ENCODE measurements around the gene ANKAR.

Gene ANKAR, protein sequence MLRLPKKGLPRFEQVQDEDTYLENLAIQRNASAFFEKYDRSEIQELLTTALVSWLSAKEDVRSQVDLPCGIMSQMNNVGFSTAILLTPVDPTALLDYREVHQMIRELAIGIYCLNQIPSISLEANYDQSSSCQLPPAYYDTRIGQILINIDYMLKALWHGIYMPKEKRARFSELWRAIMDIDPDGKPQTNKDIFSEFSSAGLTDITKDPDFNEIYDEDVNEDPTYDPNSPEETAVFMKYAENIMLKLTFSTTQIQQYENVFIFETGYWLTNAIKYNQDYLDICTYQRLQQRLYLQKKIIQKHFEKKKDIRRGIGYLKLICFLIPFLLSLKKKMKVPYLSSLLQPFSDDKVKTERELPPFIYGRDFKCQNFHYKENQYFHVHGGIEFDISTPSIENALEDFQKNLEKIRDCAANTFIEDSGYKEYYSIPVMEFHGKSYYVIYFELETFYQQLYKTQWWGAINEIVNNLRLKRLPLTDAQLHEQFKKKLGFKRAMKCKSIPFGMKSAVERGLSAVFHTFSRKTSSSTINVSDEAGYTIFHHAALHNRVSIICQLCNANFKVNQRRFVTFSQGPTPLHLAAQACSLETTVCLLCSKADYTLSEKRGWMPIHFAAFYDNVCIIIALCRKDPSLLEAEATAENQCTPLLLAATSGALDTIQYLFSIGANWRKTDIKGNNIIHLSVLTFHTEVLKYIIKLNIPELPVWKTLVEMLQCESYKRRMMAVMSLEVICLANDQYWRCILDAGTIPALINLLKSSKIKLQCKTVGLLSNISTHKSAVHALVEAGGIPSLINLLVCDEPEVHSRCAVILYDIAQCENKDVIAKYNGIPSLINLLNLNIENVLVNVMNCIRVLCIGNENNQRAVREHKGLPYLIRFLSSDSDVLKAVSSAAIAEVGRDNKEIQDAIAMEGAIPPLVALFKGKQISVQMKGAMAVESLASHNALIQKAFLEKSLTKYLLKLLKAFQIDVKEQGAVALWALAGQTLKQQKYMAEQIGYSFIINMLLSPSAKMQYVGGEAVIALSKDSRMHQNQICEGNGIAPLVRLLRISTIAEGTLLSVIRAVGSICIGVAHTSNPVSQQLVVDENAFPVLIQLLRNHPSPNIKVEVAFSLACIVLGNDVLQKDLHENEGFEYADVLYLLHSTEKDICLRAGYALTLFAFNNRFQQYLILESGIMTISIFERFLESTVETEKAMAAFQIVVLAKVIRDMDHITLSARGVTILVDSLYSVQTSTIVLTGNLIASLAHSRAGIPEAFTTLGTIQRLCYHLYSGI (N-terminal part only)

DNA sequence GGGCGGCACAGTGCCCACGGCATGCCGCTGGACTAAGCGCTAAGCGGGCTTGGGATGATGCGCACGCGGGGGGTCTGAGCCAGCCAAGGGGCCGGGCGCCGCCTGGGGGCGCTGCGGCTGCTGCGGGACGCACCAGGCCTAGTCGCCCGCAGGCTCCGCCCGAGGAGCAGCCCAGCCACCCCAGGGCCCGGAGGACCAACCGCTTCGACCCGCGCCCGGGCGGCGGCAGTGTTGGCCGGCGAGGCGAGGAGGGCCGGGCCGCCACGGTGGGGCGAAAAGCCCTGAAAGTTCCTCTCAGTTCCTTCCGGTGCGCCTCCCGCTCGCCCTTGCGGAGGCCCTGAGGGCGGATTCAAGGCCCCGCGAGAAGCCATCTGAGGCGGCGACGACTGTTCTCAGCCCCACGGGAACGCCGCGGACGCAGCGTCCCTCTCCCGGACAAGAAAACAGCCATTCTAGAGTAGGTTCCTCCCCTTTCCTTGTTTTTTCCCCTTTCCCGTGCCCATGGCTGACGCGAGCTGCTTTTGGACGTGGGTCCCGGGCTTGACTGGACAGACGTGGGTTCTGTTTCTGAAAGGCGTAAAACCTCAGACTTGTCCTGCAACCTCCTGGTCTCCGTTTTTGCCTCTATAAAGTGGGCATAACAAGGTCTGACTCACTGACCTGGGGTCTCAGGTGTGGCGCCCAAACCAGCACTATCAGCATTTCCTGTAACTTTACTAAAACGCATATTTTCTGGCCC is at the start of gene ANKAR:
TSS of gene ANKAR (plus strand) at position 297 of the 739 bp plus-strand sequence. CDS start 1,821 bp downstream, outside the sequence.
- Histone ChIP-seq H4K20me1 (ENCODE audit: insufficient read depth, low read length, poor library complexity, severe bottlenecking) (no peaks in the 10 kb centered on the region), H3K9ac (ENCODE audit: low read depth, low read length, poor library complexity, severe bottlenecking) (no peak within 1 kb of the TSS), H3K4me2 (ENCODE audit: low read depth, low read length, poor library complexity, severe bottlenecking) (no peak within 1 kb of the TSS), H3K27me3 (ENCODE audit: insufficient read depth, low read length, poor library complexity, severe bottlenecking) (no peaks in the 10 kb centered on the region), H3K9me2 (replicated peaks; ENCODE audit: low read depth, low read length) (no peaks in the 10 kb centered on the region), H3K36me3 (ENCODE audit: insufficient read depth, low read length) (peaks cover 18% of the 10 kb centered on the region), H3K9me3 (ENCODE audit: insufficient read depth, low read depth, low read length) (no peaks in the 10 kb centered on the region), H2AFZ (ENCODE audit: low read length) (no peak within 1 kb of the TSS), H3K4me1 (ENCODE audit: insufficient read depth, low read length, poor library complexity, severe bottlenecking) (no peaks in the 10 kb centered on the region), H3K4me3 (ENCODE audit: low read length, poor library complexity, severe bottlenecking) (no peak within 1 kb of the TSS), H3F3A (ENCODE audit: low read depth) (no peaks in the 10 kb centered on the region), H3K79me2 (ENCODE audit: insufficient read depth, low read length) (no peaks in the 10 kb centered on the region)
- TF ChIP-seq, protein P1, sequence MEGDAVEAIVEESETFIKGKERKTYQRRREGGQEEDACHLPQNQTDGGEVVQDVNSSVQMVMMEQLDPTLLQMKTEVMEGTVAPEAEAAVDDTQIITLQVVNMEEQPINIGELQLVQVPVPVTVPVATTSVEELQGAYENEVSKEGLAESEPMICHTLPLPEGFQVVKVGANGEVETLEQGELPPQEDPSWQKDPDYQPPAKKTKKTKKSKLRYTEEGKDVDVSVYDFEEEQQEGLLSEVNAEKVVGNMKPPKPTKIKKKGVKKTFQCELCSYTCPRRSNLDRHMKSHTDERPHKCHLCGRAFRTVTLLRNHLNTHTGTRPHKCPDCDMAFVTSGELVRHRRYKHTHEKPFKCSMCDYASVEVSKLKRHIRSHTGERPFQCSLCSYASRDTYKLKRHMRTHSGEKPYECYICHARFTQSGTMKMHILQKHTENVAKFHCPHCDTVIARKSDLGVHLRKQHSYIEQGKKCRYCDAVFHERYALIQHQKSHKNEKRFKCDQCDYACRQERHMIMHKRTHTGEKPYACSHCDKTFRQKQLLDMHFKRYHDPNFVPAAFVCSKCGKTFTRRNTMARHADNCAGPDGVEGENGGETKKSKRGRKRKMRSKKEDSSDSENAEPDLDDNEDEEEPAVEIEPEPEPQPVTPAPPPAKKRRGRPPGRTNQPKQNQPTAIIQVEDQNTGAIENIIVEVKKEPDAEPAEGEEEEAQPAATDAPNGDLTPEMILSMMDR (conservative IDR thresholded peaks at IDR 0.05; ENCODE audit: low read length) = no peak
- no peak for TF ChIP-seq EZH2phosphoT487 (IDR thresholded peaks at IDR 0.05; ENCODE audit: borderline replicate concordance)

DNA sequence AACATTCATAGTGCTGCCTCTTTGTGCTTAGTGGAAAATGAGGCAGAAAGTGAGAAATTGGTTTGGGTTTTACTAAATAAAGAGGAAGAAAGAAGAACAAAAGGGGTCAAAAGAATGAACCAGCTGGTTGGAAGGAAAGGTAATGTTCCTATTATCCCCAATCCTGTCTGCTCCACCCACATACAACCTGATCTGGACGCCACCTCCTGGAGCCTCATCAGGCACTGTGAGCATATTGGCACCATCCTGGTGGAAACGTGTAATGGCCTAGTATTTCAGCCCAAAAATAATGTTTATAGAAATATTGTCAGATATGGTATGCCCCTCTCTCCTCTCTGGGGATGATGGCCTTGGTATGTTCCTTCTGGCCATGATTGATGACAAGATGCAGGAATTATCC is 48.8 kb upstream of the ANKAR start:
- H3K36me3 ChIP-seq (ENCODE audit: insufficient read depth, low read length) = no peaks in the 10 kb centered on the region
- TF ChIP-seq, protein P1 (conservative IDR thresholded peaks at IDR 0.05; ENCODE audit: low read length) = no peak
- no peak for TF ChIP-seq EZH2phosphoT487 (IDR thresholded peaks at IDR 0.05; ENCODE audit: borderline replicate concordance)

DNA sequence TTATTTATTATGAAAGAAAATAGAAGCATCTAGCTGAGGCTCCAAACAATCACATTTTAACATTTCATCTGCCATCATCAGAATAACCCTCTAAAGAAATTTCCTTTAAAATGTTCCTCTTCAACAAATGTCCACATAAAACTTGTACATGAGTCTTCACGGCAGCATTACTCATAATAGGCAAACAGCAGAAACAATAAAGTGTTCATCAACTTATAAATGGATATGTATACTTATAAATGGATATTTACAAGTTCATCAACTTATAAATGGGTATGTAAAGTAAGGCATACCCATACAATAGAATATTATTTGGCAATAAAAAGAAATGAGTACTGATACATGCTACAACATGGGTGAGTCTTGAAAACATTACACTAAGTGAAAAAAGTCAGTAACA is 46.7 kb upstream of the ANKAR start:
- Histone ChIP-seq H3K9me2 (replicated peaks; ENCODE audit: low read depth, low read length) (no peaks in the 10 kb centered on the region), H3K9ac (ENCODE audit: low read depth, low read length, poor library complexity, severe bottlenecking) (no peak overlapping the region), H3K4me1 (ENCODE audit: insufficient read depth, low read length, poor library complexity, severe bottlenecking) (peaks cover 8% of the 10 kb centered on the region), H3K4me2 (ENCODE audit: low read depth, low read length, poor library complexity, severe bottlenecking) (no peak overlapping the region), H3K79me2 (ENCODE audit: insufficient read depth, low read length) (no peaks in the 10 kb centered on the region), H3K9me3 (ENCODE audit: insufficient read depth, low read depth, low read length) (no peaks in the 10 kb centered on the region), H4K20me1 (ENCODE audit: insufficient read depth, low read length, poor library complexity, severe bottlenecking) (no peaks in the 10 kb centered on the region), H3K27me3 (ENCODE audit: insufficient read depth, low read length, poor library complexity, severe bottlenecking) (no peaks in the 10 kb centered on the region), H3K36me3 (ENCODE audit: insufficient read depth, low read length) (no peaks in the 10 kb centered on the region), H2AFZ (ENCODE audit: low read length) (no peak overlapping the region), H3F3A (ENCODE audit: low read depth) (no peaks in the 10 kb centered on the region), H3K4me3 (ENCODE audit: low read length, poor library complexity, severe bottlenecking) (no peak overlapping the region)
- TF ChIP-seq EZH2phosphoT487 (IDR thresholded peaks at IDR 0.05; ENCODE audit: borderline replicate concordance) = no peak
- TF ChIP-seq, protein P1 (conservative IDR thresholded peaks at IDR 0.05; ENCODE audit: low read length) = no peak

More for the DNA sequence above, 48.8 kb upstream of the ANKAR start:
- no peaks in the 10 kb centered on the region for H3K9me2 ChIP-seq (replicated peaks; ENCODE audit: low read depth, low read length)
- H4K20me1 ChIP-seq (ENCODE audit: insufficient read depth, low read length, poor library complexity, severe bottlenecking) = no peaks in the 10 kb centered on the region
- no peak overlapping the region for H3K9ac ChIP-seq (ENCODE audit: low read depth, low read length, poor library complexity, severe bottlenecking)
- no peaks in the 10 kb centered on the region for H3K9me3 ChIP-seq (ENCODE audit: insufficient read depth, low read depth, low read length)
- peaks cover 8% of the 10 kb centered on the region for H3K4me1 ChIP-seq (ENCODE audit: insufficient read depth, low read length, poor library complexity, severe bottlenecking)
- no peak overlapping the region for H3K4me2 ChIP-seq (ENCODE audit: low read depth, low read length, poor library complexity, severe bottlenecking)
- no peaks in the 10 kb centered on the region for H3K79me2 ChIP-seq (ENCODE audit: insufficient read depth, low read length)
- H3K27me3 ChIP-seq (ENCODE audit: insufficient read depth, low read length, poor library complexity, severe bottlenecking) = no peaks in the 10 kb centered on the region
- no peak overlapping the region for H3K4me3 ChIP-seq (ENCODE audit: low read length, poor library complexity, severe bottlenecking)
- no peak overlapping the region for H2AFZ ChIP-seq (ENCODE audit: low read length)
- no peaks in the 10 kb centered on the region for H3F3A ChIP-seq (ENCODE audit: low read depth)
